Vagina (tissue), 2 donors: ENCODE results near the gene ADCY1.

ENCODE experiments used
- POLR2A ChIP-seq, 2 donors: fragments of 450-650 bp; IDR thresholded peaks; one replicate each; pipeline ENCODE4 v1.6.1; 2017; ENCODE audit warnings: antibody characterized with exemption in 2 of 2, mild to moderate bottlenecking in 2 of 2, moderate library complexity in 2 of 2
- POLR2AphosphoS5 ChIP-seq, 2 donors: sonication (generic); formaldehyde crosslinking; IDR thresholded peaks; one replicate each; pipeline ENCODE4 v1.9.0; 2017; ENCODE audit warnings: antibody characterized with exemption in 2 of 2, mild to moderate bottlenecking in 2 of 2, low read depth in 1 of 2; ENCODE audit not compliant: insufficient read depth in 1 of 2

DNA sequence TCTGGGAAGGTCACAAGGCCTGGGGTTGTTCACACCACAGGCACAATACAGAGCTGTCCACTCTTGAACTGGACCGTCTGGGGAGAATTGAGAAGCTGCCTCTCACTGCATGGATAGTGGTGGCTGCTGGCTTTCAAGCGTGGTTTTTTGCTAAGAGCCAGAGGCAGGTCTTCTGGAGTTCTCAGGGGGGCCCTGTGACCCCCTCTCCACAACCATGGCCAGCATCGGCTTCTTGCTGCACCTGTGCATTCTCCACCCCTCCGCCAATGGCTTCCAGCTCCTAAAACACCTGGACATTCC, 140.3 kb downstream of the ADCY1 start:
- TF ChIP-seq POLR2AphosphoS5 (IDR thresholded peaks at IDR 0.05; ENCODE audit: insufficient read depth in 1 of 2, low read depth in 1 of 2) = no peak
- TF ChIP-seq POLR2A (IDR thresholded peaks at IDR 0.05) = no peak
